IMR-90 (cell line): Measurements from ENCODE around the gene RNF148.

Source experiments
- CEBPB ChIP-seq: IDR thresholded peaks from 2 replicates; pipeline ENCODE4 v1.6.1; 2012; ENCODE audit warnings: low read depth, low read length, improper control_type of control experiment
- CHD1 ChIP-seq: IDR thresholded peaks from 2 replicates; pipeline ENCODE4 v1.6.1; 2012; ENCODE audit warnings: low read depth, low read length, improper control_type of control experiment
- MAFK ChIP-seq: IDR thresholded peaks from 2 replicates; pipeline ENCODE4 v1.6.1; 2012; ENCODE audit warnings: low read depth, low read length, improper control_type of control experiment
- POLR2A ChIP-seq: IDR thresholded peaks from 2 replicates; pipeline ENCODE4 v1.6.1; 2012; ENCODE audit warnings: mild to moderate bottlenecking, low read depth, low read length
- RAD21 ChIP-seq: IDR thresholded peaks from 2 replicates; pipeline ENCODE4 v1.6.1; 2012; ENCODE audit warnings: low read length, improper control_type of control experiment
- RFX5 ChIP-seq: IDR thresholded peaks from 2 replicates; pipeline ENCODE4 v1.8.0; 2012; ENCODE audit warnings: low read depth, mild to moderate bottlenecking, low read length, moderate library complexity
- USF2 ChIP-seq: fragments of 150-350 bp; IDR thresholded peaks from 2 replicates; pipeline ENCODE4 v1.6.1; 2017; ENCODE audit warnings: mild to moderate bottlenecking, antibody characterized with exemption, low read length, low read depth
- TF ChIP-seq, protein P1 (sequence below): conservative IDR thresholded peaks from 2 replicates; pipeline ENCODE4 v1.5.1; 2012; ENCODE audit warnings: mild to moderate bottlenecking, low read depth, low read length, improper control_type of control experiment

DNA sequence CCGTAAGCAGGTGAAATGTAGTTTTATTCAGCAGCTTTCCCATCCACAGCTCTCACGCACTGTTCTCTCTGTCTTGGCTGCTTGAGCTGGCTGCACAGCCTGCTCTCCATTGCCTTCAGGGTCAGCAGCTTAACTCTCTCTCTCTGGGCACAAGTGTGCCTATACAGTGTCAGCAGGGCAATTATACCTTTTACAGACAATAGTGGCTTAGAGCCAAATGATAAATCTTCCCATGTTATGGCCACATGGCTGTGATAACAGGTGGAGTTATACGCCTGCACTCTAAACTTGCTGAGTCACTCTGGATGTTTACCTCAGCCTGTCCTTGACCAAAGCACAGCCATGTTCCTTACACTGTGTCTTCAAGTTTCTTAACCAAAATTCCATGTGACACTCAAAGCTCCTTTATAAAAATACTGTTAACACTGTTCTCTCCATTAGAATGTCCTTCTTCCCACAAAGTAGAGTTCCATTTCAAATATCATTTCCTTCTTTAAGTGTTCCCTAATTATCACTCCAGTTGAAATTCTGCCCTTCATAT lies 9.9 kb downstream of the RNF148 start:
- TF ChIP-seq, protein P1, sequence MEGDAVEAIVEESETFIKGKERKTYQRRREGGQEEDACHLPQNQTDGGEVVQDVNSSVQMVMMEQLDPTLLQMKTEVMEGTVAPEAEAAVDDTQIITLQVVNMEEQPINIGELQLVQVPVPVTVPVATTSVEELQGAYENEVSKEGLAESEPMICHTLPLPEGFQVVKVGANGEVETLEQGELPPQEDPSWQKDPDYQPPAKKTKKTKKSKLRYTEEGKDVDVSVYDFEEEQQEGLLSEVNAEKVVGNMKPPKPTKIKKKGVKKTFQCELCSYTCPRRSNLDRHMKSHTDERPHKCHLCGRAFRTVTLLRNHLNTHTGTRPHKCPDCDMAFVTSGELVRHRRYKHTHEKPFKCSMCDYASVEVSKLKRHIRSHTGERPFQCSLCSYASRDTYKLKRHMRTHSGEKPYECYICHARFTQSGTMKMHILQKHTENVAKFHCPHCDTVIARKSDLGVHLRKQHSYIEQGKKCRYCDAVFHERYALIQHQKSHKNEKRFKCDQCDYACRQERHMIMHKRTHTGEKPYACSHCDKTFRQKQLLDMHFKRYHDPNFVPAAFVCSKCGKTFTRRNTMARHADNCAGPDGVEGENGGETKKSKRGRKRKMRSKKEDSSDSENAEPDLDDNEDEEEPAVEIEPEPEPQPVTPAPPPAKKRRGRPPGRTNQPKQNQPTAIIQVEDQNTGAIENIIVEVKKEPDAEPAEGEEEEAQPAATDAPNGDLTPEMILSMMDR, result no peak
- TF ChIP-seq RFX5 (no peak), MAFK (no peak), POLR2A (no peak), CEBPB (no peak), RAD21 (no peak), CHD1 (no peak), USF2 (no peak)
